8988T (cell line): Measurements from ENCODE around the gene KREMEN2.

ENCODE experiments used
- DNase-seq: peaks from one replicate; pipeline ENCODE4 v3.0.0; 2011

Gene KREMEN2

GRCh38 chr16:3007957-3008689 lies 44.0 kb downstream of the KREMEN2 start:
- no peak for DNase-seq

GRCh38 chr16:3008690-3009037 lies 44.6 kb downstream of the KREMEN2 start:
- DNase-seq, result no peak

- no peak for DNase-seq
These were observed 45.7 kb downstream of the KREMEN2 start for GRCh38 chr16:3009568-3010390.

GRCh38 chr16:3010510-3010909 lies 46.4 kb downstream of the KREMEN2 start:
- no peak for DNase-seq

- DNase-seq, result no peak
These were observed 48.2 kb downstream of the KREMEN2 start for GRCh38 chr16:3012246-3012645.

GRCh38 chr16:3012828-3013420 lies 48.8 kb downstream of the KREMEN2 start, which contains the start of gene CLDN9:
CLDN9 (plus strand) TSS chr16:3012923; CDS start chr16:3013363, 440 bp downstream.
- DNase-seq, result no peak

GRCh38 chr16:3013491-3013951 lies 49.4 kb downstream of the KREMEN2 start:
- DNase-seq, result no peak

- no peak for DNase-seq
These were observed 50.1 kb downstream of the KREMEN2 start for GRCh38 chr16:3013998-3014690.

- DNase-seq, result no peak
These were observed 50.9 kb downstream of the KREMEN2 start for GRCh38 chr16:3014971-3015370.

- DNase-seq, result no peak
These were observed 51.9 kb downstream of the KREMEN2 start for GRCh38 chr16:3015865-3016521.

GRCh38 chr16:3017344-3017743 lies 53.3 kb downstream of the KREMEN2 start:
- DNase-seq, result no peak
